Hematopoietic multipotent progenitor cell treated with erythropoietin and hydrocortisone succinate and interleukin-3 and kit ligand, for 8 days (in vitro differentiated cells): ENCODE results near the gene RFX7.

Experiments
- DNase-seq: peaks from one replicate; pipeline ENCODE4 v3.0.0-alpha.2; 2015

Gene RFX7

DNA sequence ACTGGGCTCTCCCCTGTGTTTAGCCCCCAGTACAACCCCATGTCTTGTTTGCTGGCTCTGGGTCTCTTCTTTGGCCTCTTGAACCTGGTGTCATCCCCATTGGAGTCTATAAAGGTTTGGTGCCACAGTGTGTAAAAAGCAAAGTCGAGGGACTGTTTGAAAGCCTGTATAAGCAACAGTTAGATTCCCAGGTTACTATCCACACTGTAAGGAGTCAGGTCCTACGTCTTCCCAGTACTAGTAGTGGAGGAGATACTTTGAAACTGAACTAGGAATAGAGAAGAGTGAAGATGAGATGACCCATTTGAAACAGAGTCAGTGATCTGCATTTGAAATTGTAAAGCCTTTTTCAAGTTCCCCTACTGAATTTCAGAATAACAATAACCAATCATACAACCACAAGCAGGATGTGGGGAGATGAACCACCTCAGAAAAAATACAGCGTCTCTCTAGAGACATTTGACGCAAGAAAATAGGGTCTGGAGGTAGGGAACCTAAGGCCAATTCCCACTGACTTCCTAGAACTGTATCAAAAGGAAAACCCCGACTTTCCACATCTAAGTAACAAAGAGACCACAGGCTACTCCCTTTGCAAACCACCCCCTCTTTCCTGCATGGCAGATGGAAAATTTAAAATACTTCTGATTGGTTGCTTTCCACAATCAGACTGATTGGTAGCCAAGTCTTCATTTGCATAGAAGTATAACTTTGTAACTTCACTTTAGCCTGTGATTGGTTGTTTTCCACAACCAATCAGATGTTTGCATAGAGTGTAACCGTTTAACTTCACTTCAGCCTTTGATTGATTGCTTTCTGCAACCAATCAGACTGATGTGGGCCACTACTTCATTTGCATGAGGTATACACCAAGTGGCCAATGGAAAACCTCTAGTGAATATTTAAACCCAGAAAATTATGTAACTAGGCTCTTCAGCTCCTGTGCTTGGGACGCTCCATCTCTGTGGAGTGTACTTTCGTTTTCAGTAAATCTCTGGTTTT, 200.4 kb downstream of the RFX7 start:
- no peak for DNase-seq

DNA sequence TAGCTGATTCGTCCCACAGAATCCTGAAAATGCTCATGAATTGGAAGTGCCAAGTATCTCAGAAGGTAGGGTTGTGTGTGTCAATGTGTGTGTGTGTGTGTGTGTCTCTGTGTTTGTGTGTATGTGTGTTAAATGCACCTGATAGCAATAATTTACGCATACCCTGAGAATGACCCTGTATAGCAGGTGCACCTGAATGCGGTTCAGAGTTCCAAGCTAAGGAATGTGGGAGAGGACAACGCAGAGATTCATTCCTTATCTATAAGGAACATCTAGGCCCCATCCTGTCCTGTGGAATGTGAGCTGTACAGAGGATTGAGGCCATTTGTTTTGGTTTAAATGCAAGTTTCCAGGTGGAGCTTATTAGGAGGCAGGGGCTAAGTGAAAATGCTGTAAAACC, 201.2 kb downstream of the RFX7 start:
- DNase-seq = no peak

DNA sequence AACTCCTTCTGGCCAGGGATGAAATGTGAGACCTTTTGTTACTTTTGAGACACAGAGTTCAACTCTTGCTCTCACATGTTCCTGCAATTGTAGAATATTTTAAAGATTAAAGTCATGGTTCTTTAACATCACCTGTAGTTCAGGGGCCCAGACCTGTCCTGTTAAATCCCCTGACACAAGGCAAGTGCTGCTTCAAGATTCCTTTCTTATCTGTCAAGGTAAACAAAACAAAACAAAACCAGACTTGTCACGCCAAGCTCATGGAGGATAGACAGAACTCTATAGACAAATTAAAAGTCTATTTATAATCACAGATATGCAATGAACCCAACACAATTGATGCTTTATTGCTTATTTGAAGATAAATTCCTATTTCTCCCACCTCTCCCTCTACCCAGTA, 201.6 kb downstream of the RFX7 start:
- no peak for DNase-seq

DNA sequence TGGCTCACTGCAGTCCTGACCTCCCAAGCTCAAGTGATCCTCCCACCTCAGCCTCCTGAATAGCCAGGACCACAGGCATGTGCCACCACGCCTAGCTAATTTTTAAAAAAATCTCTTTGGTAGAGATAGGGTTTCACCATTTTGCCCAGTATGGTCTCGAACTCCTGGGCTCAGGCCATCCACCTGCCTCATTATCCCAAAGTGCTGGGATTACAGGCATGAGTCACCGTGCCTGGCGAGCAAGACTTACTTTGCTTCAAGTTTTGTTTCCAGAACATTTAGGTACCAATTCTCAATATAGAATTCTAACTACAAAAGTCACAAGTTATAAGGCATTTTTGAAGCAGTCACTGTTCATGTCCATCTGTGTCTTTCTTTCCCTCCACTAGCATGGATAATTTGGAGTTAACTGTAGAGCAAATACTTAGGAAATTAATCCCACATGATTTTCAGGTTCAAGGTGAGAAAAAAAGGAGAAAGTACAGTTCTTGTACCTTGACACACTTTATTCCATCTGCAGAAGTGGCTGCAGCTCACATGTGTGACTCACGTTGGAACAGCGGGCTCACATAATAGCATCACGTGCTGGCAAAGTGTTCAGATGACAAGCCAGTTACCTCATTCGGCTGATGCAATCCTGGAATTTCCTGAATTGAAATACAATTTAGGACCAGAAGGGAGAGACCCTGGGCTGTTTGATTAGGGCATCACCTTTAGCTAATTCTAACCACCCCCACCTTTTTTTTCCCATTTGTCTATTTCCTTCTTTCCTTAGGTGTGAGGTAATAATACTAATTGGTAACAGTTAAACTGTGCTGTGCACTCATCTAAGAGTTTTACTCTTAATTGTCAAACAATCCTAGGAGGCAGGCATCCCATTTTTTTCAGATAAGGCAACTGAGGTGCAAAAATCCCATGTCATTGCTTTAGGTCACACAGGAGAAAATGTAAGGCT, 203.3 kb downstream of the RFX7 start:
- DNase-seq = no peak

DNA sequence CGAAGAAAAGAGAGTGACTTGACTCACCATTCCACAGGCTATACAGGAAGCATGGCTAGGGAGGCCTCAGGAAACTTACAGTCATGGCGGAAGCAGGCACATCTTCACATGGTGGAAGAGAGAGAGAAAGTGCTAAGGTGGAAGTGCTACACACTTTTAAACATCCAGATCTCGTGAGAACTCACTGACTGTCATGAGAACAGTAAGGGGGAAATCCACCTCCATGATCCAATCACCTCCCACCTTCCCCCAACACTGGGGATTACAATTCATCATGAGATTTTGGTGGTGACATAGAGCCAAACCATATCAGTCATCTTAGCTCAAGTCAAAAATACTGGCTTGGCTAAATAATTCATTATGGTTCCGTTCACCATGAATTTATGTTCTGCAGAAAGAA, 205.0 kb downstream of the RFX7 start:
- no peak for DNase-seq

DNA sequence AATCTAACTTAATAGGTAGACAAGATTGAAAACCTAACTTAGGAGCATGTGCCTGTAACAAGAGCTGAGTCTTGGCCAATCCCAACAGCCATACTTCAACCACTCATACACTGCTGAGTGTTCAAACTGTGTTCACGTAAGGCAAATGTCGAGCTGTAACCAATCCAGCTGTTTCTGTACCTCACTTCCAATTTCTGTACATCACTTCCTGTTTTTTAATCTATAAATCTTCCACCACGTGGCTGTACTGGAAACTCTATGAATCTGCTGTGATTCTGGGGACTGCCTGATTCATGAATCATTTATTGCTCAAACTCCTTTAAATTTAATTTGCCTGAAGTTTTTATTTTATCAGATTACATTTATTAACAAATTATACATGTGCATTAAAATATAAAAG, 205.7 kb downstream of the RFX7 start:
- no peak for DNase-seq
